Sigmoid colon (tissue), 7 donors: ENCODE data around the gene MED25. TPM values are rescaled to one million over a fixed set of nuclear protein-coding genes. Genes with fewer than 3 reads are reported as not detected.

Source experiments
- DNase-seq: peaks from one replicate; pipeline ENCODE4 v3.0.0-alpha.2; 2019
- H3K27ac ChIP-seq, 4 donors: fragments of 200-600 bp; sonication (generic); one replicate each; pipeline ENCODE4 v1.5.1; 2016 to 2019; ENCODE audit warnings: mild to moderate bottlenecking in 1 of 4
- H3K27me3 ChIP-seq, 3 donors: fragments of 200-600 bp; sonication (generic); one replicate each; pipeline ENCODE4 v1.5.1; 2019; ENCODE audit warnings: mild to moderate bottlenecking in 1 of 3
- H3K36me3 ChIP-seq, 4 donors: fragments of 200-600 bp; sonication (generic); one replicate each; pipeline ENCODE4 v1.5.1; 2016 to 2019
- H3K4me1 ChIP-seq, 4 donors: fragments of 200-600 bp; sonication (generic); one replicate each; pipeline ENCODE4 v1.5.1; 2017 to 2019
- H3K4me3 ChIP-seq, 4 donors: fragments of 200-600 bp; sonication (generic); one replicate each; pipeline ENCODE4 v1.5.1; 2017 to 2019; ENCODE audit warnings: mild to moderate bottlenecking in 2 of 4, moderate library complexity in 1 of 4
- H3K9me3 ChIP-seq, 4 donors: fragments of 200-600 bp in 3 of 4; sonication (generic) in 3 of 4; one replicate each; pipeline versions ENCODE4 v1.5.1 to v1.6.1; 2013 to 2019
- EP300 ChIP-seq, 4 donors: sonication (generic); formaldehyde crosslinking; IDR thresholded peaks; one replicate each; pipeline ENCODE4 v1.6.1; 2017; ENCODE audit warnings: antibody characterized with exemption in 4 of 4
- POLR2A ChIP-seq, 2 donors: fragments of 450-650 bp; IDR thresholded peaks; one replicate each; pipeline ENCODE4 v1.6.1; 2016; ENCODE audit warnings: antibody characterized with exemption in 2 of 2, mild to moderate bottlenecking in 2 of 2, moderate library complexity in 2 of 2
- POLR2AphosphoS5 ChIP-seq, 4 donors: sonication (generic); formaldehyde crosslinking; IDR thresholded peaks; one replicate each; pipeline ENCODE4 v1.6.1; 2017; ENCODE audit warnings: antibody characterized with exemption in 4 of 4
- WGBS, 2 donors: extraction: QIAGEN DNeasy Blood & Tissue Kit; methylation state at CpG; one replicate each; pipeline ENCODE4 v1.1.7; 2013; 5-methylcytosine and 5-hydroxymethylcytosine counted together
- intact Hi-C: fragments of 100-400 bp; cut with DNase I; formaldehyde crosslinking; loops from one replicate; pipeline ENCODE4 v1.15.1; 2023
- polyA plus RNA-seq, 3 donors: library from polyadenylated mRNA; stranded (reverse); fragments of 200-250 nt; gene quantifications; one replicate each; pipeline ENCODE4 v1.2.3, GENCODE V29; 2013
- total RNA-seq, 4 donors: library from RNA; depleted of rRNA; stranded (reverse); fragments of >200 nt; gene quantifications; one replicate each; pipeline ENCODE4 v1.1.0, GENCODE V29; 2016
- TF ChIP-seq, protein P1 (sequence below), 4 experiments: fragments of 450-650 bp in 3 of 4; fragments of 200-600 bp in 1 of 4; IDR thresholded peaks; one replicate each; pipeline ENCODE4 v1.5.1; 2016 to 2019; ENCODE audit warnings: antibody characterized with exemption in 4 of 4, mild to moderate bottlenecking in 3 of 4, moderate library complexity in 2 of 4
- donor health status: healthy with polysubstance abuse.
- donor health status: Bipolar disorder and iron deficiency.
- donor health status: healthy.

MED25 gene
- total and polyA plus RNA-seq, 7 donors, result 17.8 to 45.4 (median 23.3) TPM

- peaks cover 0 to 37% (median 30%) of the 10 kb centered on the region in 4 donors for H3K4me1 ChIP-seq
- no peak for TF ChIP-seq EP300 (IDR thresholded peaks at IDR 0.05)
- TF ChIP-seq, protein P1, sequence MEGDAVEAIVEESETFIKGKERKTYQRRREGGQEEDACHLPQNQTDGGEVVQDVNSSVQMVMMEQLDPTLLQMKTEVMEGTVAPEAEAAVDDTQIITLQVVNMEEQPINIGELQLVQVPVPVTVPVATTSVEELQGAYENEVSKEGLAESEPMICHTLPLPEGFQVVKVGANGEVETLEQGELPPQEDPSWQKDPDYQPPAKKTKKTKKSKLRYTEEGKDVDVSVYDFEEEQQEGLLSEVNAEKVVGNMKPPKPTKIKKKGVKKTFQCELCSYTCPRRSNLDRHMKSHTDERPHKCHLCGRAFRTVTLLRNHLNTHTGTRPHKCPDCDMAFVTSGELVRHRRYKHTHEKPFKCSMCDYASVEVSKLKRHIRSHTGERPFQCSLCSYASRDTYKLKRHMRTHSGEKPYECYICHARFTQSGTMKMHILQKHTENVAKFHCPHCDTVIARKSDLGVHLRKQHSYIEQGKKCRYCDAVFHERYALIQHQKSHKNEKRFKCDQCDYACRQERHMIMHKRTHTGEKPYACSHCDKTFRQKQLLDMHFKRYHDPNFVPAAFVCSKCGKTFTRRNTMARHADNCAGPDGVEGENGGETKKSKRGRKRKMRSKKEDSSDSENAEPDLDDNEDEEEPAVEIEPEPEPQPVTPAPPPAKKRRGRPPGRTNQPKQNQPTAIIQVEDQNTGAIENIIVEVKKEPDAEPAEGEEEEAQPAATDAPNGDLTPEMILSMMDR (IDR thresholded peaks at IDR 0.05), result no peak
- TF ChIP-seq POLR2A (IDR thresholded peaks at IDR 0.05), result no peak
- peak in 1 of 4 donors; percentile 10 for TF ChIP-seq POLR2AphosphoS5 (IDR thresholded peaks at IDR 0.05)
- peaks cover 31 to 69% (median 40%) of the 10 kb centered on the region in 4 donors for H3K36me3 ChIP-seq
- H3K27me3 ChIP-seq, result no peaks in the 10 kb centered on the region
- intact Hi-C loops, result no loop called here
- H3K27ac ChIP-seq, result peak overlapping the region; percentile 59 to 72 (median 64)
- peak; percentile 67 for DNase-seq
- 89 to 90% methylated on average over 60 of the region's 60 CpGs for WGBS, 2 donors
- H3K4me3 ChIP-seq, result no peak overlapping the region
- H3K9me3 ChIP-seq, result no peaks in the 10 kb centered on the region
Measured at GRCh38 chr19:49861541-49862378, 43.7 kb downstream of the MED25 start.

GRCh38 chr19:49862391-49863253, 44.5 kb downstream of the MED25 start:
- Histone ChIP-seq H3K27me3 (no peaks in the 10 kb centered on the region), H3K27ac (no peak overlapping the region), H3K4me3 (no peak overlapping the region), H3K9me3 (no peaks in the 10 kb centered on the region), H3K4me1 (peaks cover 0 to 40% (median 32%) of the 10 kb centered on the region in 4 donors), H3K36me3 (peaks cover 24 to 60% (median 31%) of the 10 kb centered on the region in 4 donors)
- TF ChIP-seq, protein P1 (IDR thresholded peaks at IDR 0.05), result no peak
- TF ChIP-seq POLR2AphosphoS5 (IDR thresholded peaks at IDR 0.05), result no peak
- TF ChIP-seq EP300 (IDR thresholded peaks at IDR 0.05), result no peak
- no peak for TF ChIP-seq POLR2A (IDR thresholded peaks at IDR 0.05)
- DNase-seq, result peak; percentile 69
- 85 to 91% methylated on average over 49 of the region's 49 CpGs for WGBS, 2 donors
- intact Hi-C loops, result no loop called here

DNA sequence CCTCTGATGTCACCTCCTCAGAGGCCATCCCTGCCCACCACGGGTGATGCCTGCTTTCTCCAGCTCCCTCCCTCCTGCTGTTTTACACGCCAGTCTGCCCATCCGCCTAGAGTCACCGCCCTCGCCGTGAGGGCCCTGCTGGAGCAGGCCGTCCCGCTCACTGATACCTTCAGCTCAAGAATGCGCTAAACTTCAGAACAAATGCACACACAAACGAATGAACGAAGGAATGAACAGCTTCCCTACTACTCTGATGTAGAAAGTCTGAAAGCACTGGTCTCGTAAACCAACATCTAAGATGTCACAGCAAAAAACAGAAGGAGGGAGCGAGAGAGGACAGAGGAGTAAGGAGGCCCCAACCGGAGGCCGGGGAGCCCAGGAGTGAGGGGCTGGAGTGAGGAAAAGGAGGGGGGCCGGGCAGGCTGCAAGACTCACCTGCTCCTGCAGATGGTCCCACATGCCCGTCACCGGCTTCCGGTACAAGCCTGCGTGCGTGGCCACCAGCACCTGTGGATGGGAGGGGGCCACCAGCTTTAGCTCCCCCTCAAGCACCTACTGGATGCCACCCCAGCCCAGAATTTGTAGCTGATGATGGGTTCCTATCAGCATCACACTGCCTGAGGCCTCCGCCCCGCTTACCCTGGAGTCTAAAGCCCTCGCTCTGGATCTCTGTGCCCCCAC, 45.3 kb downstream of the MED25 start:
- no peak for TF ChIP-seq POLR2A (IDR thresholded peaks at IDR 0.05)
- TF ChIP-seq, protein P1 (IDR thresholded peaks at IDR 0.05), result no peak
- no peak for TF ChIP-seq EP300 (IDR thresholded peaks at IDR 0.05)
- TF ChIP-seq POLR2AphosphoS5 (IDR thresholded peaks at IDR 0.05), result no peak
- intact Hi-C loops, result no loop called here
- 94 to 96% methylated on average over 24 of the region's 24 CpGs for WGBS, 2 donors
- Histone ChIP-seq H3K36me3 (peaks cover 17 to 52% (median 24%) of the 10 kb centered on the region in 4 donors), H3K4me3 (no peak overlapping the region), H3K27me3 (no peaks in the 10 kb centered on the region), H3K4me1 (peaks cover 0 to 44% (median 38%) of the 10 kb centered on the region in 4 donors), H3K9me3 (no peaks in the 10 kb centered on the region), H3K27ac (no peak overlapping the region)
- no peak for DNase-seq

- no peaks in the 10 kb centered on the region for H3K9me3 ChIP-seq
- H3K4me1 ChIP-seq, result peaks cover 0 to 50% (median 43%) of the 10 kb centered on the region in 4 donors
- no peak overlapping the region for H3K27ac ChIP-seq
- WGBS, 2 donors, result 93 to 96% methylated on average over 17 of the region's 17 CpGs
- H3K27me3 ChIP-seq, result no peaks in the 10 kb centered on the region
- peaks cover 12 to 47% (median 20%) of the 10 kb centered on the region in 4 donors for H3K36me3 ChIP-seq
- TF ChIP-seq, protein P1 (IDR thresholded peaks at IDR 0.05), result no peak
- TF ChIP-seq POLR2AphosphoS5 (IDR thresholded peaks at IDR 0.05) (no peak), POLR2A (IDR thresholded peaks at IDR 0.05) (no peak), EP300 (IDR thresholded peaks at IDR 0.05) (no peak)
- DNase-seq, result peak; percentile 64
- no peak overlapping the region for H3K4me3 ChIP-seq
- intact Hi-C loops, result no loop called here
Measured at GRCh38 chr19:49863935-49864320, 45.8 kb downstream of the MED25 start.
